KOPT-K1 (cell line): ENCODE measurements around the gene VNN1.

Experiments used
- H3K27ac ChIP-seq: fragments of 200-600 bp; sonication (generic); 2 replicates; pipeline ENCODE4 v1.5.1; 2016; ENCODE audit warnings: antibody characterized with exemption, mild to moderate bottlenecking, low read depth, low read length; ENCODE audit not compliant: poor library complexity, severe bottlenecking
- H3K36me3 ChIP-seq: fragments of 200-600 bp; sonication (generic); 2 replicates; pipeline ENCODE4 v1.5.1; 2017; ENCODE audit warnings: antibody characterized with exemption, mild to moderate bottlenecking, low read length, moderate library complexity; ENCODE audit not compliant: insufficient read depth
- H3K9me3 ChIP-seq: fragments of 200-600 bp; sonication (generic); 2 replicates; pipeline ENCODE4 v1.5.1; 2017; ENCODE audit warnings: antibody characterized with exemption, low read length, mild to moderate bottlenecking; ENCODE audit not compliant: insufficient read depth, poor library complexity, severe bottlenecking

VNN1 gene

DNA sequence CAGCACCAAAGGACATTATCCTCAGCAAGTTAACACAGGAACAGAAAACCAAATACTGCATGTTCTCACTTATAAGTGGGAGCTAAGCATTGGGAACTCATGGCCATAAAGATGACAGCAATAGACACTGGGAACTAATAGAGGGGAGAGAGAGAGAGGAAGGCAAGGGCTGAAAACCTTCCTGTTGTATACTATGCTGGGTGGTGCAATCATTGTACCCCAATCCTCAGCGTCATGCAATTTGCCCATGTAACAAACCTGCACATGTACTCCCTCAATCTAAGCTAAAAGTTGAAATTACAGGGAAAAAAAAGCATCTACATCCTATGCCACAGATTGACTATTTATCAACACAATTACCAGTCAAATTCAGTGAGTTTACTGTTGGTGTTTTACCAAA lies 20.0 kb upstream of the VNN1 start:
- H3K27ac ChIP-seq = no peak overlapping the region
- no peaks in the 10 kb centered on the region for H3K36me3 ChIP-seq
- no peaks in the 10 kb centered on the region for H3K9me3 ChIP-seq

DNA sequence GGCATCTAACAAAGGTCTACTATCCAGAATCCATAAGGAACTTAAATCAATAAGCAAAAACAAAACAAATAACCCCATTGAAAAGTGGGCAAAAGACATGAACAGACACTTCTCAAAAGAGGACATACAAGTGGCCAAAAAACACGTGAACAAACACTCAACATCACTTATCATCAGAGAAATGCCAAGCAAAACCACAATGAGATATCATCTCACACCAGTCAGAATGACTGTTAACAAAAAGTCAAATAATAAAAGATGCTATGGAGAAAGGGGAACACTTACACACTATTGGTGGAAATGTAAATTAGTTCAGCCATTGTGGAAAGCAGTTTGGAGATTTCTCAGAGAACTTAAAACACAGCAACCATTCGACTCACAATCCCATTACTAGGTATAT lies 19.4 kb upstream of the VNN1 start:
- Histone ChIP-seq H3K27ac (no peak overlapping the region), H3K9me3 (no peaks in the 10 kb centered on the region), H3K36me3 (no peaks in the 10 kb centered on the region)

GRCh38 chr6:132731086-132731485 lies 17.2 kb upstream of the VNN1 start:
- H3K27ac ChIP-seq = no peak overlapping the region

DNA sequence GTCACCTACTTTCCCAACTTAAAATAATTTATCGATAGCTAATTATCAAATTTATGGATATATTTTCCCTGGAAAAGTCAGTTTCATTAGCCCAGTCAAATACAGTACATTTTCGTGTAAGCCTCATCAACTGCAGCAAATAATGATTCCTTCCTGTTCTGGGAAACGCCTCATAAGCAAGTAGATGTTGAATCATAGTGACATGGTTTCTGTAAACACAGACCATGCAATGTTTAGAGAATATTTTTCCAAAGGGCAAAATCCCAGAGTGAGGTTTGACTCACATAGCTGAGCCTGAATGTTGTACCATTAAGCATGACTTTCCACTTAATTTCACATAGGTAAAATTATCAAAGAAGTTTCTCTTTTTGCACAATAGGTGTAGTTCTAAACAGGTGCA lies 16.7 kb upstream of the VNN1 start:
- no peaks in the 10 kb centered on the region for H3K9me3 ChIP-seq
- H3K36me3 ChIP-seq = no peaks in the 10 kb centered on the region
- H3K27ac ChIP-seq = no peak overlapping the region

More at GRCh38 chr6:132731086-132731485, 17.2 kb upstream of the VNN1 start:
- Histone ChIP-seq H3K36me3 (no peaks in the 10 kb centered on the region), H3K9me3 (no peaks in the 10 kb centered on the region)

GRCh38 chr6:132728616-132729015 lies 14.8 kb upstream of the VNN1 start:
- H3K36me3 ChIP-seq = no peaks in the 10 kb centered on the region
- H3K27ac ChIP-seq = no peak overlapping the region
- H3K9me3 ChIP-seq = no peaks in the 10 kb centered on the region

GRCh38 chr6:132726608-132726975 lies 12.7 kb upstream of the VNN1 start:
- Histone ChIP-seq H3K36me3 (no peaks in the 10 kb centered on the region), H3K9me3 (no peaks in the 10 kb centered on the region), H3K27ac (no peak overlapping the region)

DNA sequence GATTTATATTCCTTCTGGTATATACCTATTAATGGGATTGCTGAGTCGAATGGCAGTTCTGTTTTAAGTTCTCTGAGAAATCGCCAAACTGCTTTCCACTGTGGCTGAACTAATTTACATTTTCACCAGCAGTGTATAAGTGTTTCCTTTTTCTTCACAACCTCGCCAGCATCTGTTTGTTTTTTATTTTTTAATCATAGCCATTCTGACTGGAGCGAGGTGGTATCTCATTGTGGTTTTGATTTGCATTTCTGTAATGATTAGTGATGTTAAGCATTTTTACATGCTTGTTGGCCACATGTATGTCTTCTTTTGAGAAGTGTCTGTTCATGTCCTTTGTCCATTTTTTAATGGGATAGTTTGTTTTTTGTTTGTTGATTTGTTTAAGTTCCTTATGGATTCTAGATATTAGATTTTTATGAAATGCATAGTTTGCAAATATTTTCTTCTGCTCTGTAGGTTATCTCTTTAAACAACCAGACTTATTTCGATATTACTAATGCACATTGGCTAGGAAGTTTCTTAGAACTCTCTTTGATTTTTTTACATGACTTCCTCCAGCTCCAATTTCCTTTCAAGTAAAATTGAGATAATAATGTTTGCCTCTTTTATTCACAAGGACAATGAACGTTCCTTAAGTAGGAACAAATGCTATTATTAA lies 12.2 kb upstream of the VNN1 start:
- H3K36me3 ChIP-seq = no peaks in the 10 kb centered on the region
- H3K9me3 ChIP-seq = no peaks in the 10 kb centered on the region

DNA sequence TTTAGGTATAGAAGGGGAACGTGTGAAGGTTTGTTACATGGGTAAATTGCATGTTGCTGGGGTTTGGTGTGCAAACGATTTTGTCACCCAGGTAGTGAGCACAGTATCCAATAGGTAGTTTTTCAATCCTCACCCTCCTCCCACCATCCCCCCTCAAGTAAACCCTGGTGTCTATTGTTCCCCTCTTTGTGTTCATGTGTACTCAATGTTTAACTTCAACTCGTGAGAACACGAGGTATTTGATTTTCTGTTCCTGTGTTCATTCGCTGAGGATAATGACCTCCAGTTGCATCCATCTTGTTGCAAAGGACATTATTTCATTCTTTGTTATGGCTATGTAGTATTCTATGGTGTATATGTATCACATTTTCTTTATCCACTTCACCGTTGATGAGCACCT lies 11.6 kb upstream of the VNN1 start:
- no peak overlapping the region for H3K27ac ChIP-seq
- H3K9me3 ChIP-seq = no peaks in the 10 kb centered on the region
- no peaks in the 10 kb centered on the region for H3K36me3 ChIP-seq

More for the DNA sequence above, 12.2 kb upstream of the VNN1 start:
- H3K27ac ChIP-seq = no peak overlapping the region

- Histone ChIP-seq H3K9me3 (no peaks in the 10 kb centered on the region), H3K27ac (no peak overlapping the region), H3K36me3 (no peaks in the 10 kb centered on the region)
These were observed 6.0 kb upstream of the VNN1 start for GRCh38 chr6:132719736-132720448.

DNA sequence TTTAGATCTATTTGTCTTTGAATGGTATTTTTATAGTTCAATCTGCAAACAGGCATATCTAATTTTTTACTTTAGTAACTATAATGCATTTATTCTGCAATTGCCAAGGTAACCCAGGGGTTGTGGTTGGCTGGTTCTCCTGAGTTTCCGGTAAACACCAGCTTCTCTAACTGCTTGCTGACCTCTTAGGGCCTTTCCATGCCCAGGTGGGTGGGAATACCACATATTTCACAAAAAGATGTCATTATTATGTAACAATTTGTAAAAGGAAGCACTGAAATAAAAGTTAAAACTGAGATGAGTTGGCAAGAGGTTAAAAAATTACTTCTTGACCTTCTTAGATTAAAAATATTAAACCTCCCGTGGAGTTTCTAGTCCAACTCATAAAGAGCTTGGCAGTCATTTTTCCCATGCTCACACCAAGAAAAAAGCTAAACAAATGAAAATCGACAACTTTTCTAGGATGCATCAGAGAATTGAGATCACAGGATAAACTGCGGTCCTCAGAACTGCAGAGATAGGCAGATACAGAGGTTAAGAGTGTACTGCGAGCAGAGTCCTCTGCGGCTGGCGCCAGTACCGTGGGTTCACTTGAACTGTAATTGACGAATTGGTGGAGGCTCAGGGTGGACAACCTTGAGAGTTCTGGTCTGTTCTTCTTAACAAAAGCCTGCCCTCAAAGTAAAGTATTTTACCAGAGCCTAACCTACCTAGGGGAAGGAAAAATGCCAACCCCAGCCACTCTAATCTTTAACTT lies 2.2 kb upstream of the VNN1 start:
- no peak overlapping the region for H3K27ac ChIP-seq
- no peaks in the 10 kb centered on the region for H3K9me3 ChIP-seq
- no peaks in the 10 kb centered on the region for H3K36me3 ChIP-seq

DNA sequence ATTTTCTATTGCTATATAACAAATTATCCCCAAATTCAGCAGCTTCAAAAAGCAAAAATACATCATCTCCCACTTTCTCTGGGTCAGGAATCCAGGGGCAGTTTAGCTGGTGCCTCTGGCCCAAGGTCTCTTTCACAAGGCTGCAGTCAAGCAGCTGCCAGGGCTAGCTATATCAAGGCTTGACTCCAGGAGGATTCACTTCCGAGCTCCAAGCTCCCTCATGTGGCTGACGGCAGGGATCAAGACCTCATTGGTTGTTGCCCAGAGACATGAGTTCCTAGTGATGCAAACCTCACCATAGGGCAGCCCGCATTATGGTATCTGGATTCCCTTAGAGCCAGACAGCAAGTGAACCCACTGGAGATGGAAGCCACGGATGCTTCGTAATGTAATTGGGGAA lies 1.3 kb upstream of the VNN1 start:
- H3K9me3 ChIP-seq = no peaks in the 10 kb centered on the region
- no peaks in the 10 kb centered on the region for H3K36me3 ChIP-seq
- H3K27ac ChIP-seq = no peak overlapping the region

- no peak overlapping the region for H3K27ac ChIP-seq
- H3K36me3 ChIP-seq = no peaks in the 10 kb centered on the region
- H3K9me3 ChIP-seq = no peaks in the 10 kb centered on the region
These were observed 305 bp upstream of the VNN1 start for GRCh38 chr6:132714160-132714559.

DNA sequence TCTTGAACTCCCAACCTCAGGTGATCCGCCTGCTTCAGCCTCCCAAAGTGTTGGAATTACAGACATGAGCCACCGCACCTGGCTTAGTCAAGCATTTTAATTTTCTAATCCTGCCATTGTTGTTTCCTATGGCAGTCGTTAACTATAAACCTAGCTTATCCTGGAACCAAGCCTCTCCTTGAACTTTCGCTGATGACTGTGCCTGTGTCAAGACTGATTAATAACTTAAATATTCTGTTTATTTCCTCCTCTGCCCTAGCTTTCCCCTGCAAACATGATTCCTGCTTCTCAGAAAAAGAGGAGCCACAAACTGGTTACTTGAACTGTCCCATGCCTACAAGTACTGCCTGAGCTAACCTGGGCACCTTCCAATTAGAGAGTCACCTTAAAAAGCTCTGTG lies 1.5 kb downstream of the VNN1 start:
- H3K27ac ChIP-seq = no peak overlapping the region

GRCh38 chr6:132708771-132709170 lies 5.1 kb downstream of the VNN1 start:
- Histone ChIP-seq H3K27ac (no peak overlapping the region), H3K9me3 (no peaks in the 10 kb centered on the region), H3K36me3 (no peaks in the 10 kb centered on the region)

More for the DNA sequence above, 1.5 kb downstream of the VNN1 start:
- Histone ChIP-seq H3K9me3 (no peaks in the 10 kb centered on the region), H3K36me3 (no peaks in the 10 kb centered on the region)

GRCh38 chr6:132708002-132708401 lies 5.9 kb downstream of the VNN1 start:
- no peak overlapping the region for H3K27ac ChIP-seq
- H3K9me3 ChIP-seq = no peaks in the 10 kb centered on the region
- no peaks in the 10 kb centered on the region for H3K36me3 ChIP-seq
